ENCODE results near the gene SHISA4. TPM values are rescaled to one million over a fixed set of nuclear protein-coding genes. Genes with fewer than 3 reads are reported as not detected.
A peak's percentile ranks its signal among the peaks of the same experiment; 100 is the strongest.
"Not testable (repeated sequence)": the region's sequence is repeated elsewhere in the genome, so short reads cannot be mapped to it uniquely, and the experiment has no call there.

The SHISA4 gene
- total RNA-seq (not detected in 2 replicates), polyA plus RNA-seq (0.12 and 0.42 TPM in 2 replicates), polyA minus RNA-seq (not detected in 2 replicates)
- total RNA-seq (2013), result 1.6 TPM

- H3K27ac Mint-ChIP-seq, result no peak within 1 kb of the TSS
- 10% methylated on average over 49 of the region's 49 CpGs for WGBS (ENCODE audit: insufficient coverage)
- ATAC-seq (ENCODE audit: low read depth), result peak; percentile 58
- Histone ChIP-seq H3K36me3 (replicated peaks in 1 of 2; ENCODE audit: control extremely low read depth in 1 of 2, control insufficient read depth in 1 of 2, extremely low read depth in 1 of 2, insufficient read depth in 2 of 2, low read length in 1 of 2) (no peaks in the 10 kb centered on the region), H3K9ac (ENCODE audit: low read length) (peak within 1 kb of the TSS; percentile 60), H3K4me2 (replicated peaks; ENCODE audit: low read depth, low read length, poor library complexity, severe bottlenecking) (peak within 1 kb of the TSS; percentile 88), H4K20me1 (ENCODE audit: control insufficient read depth, insufficient read depth, low read length, poor library complexity, severe bottlenecking) (no peaks in the 10 kb centered on the region), H3K27ac (ENCODE audit: low read length in 2 of 2) (no peak within 1 kb of the TSS), H3K4me3 (ENCODE audit: control extremely low read depth in 1 of 5, extremely low read depth in 1 of 5, insufficient read depth in 1 of 5, low read depth in 2 of 5, low read length in 4 of 5) (peak within 1 kb of the TSS in 4 of 5 experiments; percentile 11 to 59 (median 36)), H3K79me2 (ENCODE audit: control insufficient read depth, insufficient read depth, low read length) (no peaks in the 10 kb centered on the region), H3K27me3 (replicated peaks in 1 of 4; ENCODE audit: control extremely low read depth in 1 of 4, control insufficient read depth in 3 of 4, insufficient read depth in 4 of 4, low read length in 3 of 4) (peaks cover 0 to 67% (median 37%) of the 10 kb centered on the region in 4 experiments), H3K9me3 (ENCODE audit: control extremely low read depth in 1 of 3, control insufficient read depth in 2 of 3, insufficient read depth in 1 of 3, low read length in 2 of 3) (peaks cover 0 to 13% (median 0%) of the 10 kb centered on the region in 3 donors), H3K4me1 (ENCODE audit: control insufficient read depth in 2 of 2, insufficient read depth in 2 of 2, low read length in 2 of 2) (peaks cover 24 to 28% of the 10 kb centered on the region in 2 donors), H2AFZ (ENCODE audit: insufficient read depth, low read depth, low read length, poor library complexity, severe bottlenecking) (peak within 1 kb of the TSS; percentile 76)
- intact Hi-C loops (cut with micrococcal nuclease), result no loop called here
- peaks cover 43% of the 10 kb centered on the region for H3K27me3 Mint-ChIP-seq
- peak within 1 kb of the TSS; percentile 84 for H3K4me3 Mint-ChIP-seq
- no peak for TF ChIP-seq EZH2 (IDR thresholded peaks at IDR 0.05; ENCODE audit: borderline replicate concordance, insufficient read depth, low read depth, low read length, poor library complexity, severe bottlenecking)
- no peak for TF ChIP-seq CTCF (IDR thresholded peaks at IDR 0.05)
- peaks cover 19% of the 10 kb centered on the region for H3K4me1 Mint-ChIP-seq
- peak; percentile 27 for DNase-seq
- POLR2A ChIA-PET, result no interaction called here
- CTCF ChIA-PET, result no interaction called here
- no peaks in the 10 kb centered on the region for H3K9me3 Mint-ChIP-seq (ENCODE audit: insufficient read depth)
These were observed at the start of gene SHISA4 for GRCh38 chr1:201888282-201889089. TSS of gene SHISA4 (plus strand) at chr1:201888898. CDS start at chr1:201888995, 97 bp downstream.

GRCh38 chr1:201839089-201839488 is 49.6 kb upstream of the SHISA4 start:
- DNase-seq, result not testable (repeated sequence)

More at GRCh38 chr1:201839089-201839488, 49.6 kb upstream of the SHISA4 start:
- 95% methylated on average over 9 of the region's 10 CpGs for WGBS (ENCODE audit: insufficient coverage)
- H3K4me3 ChIP-seq (ENCODE audit: control extremely low read depth in 1 of 5, extremely low read depth in 1 of 5, insufficient read depth in 1 of 5, low read depth in 2 of 5, low read length in 4 of 5); intact Hi-C loops (cut with micrococcal nuclease); H3K9me3 ChIP-seq (ENCODE audit: control extremely low read depth in 1 of 3, control insufficient read depth in 2 of 3, insufficient read depth in 1 of 3, low read length in 2 of 3); H3K4me3 Mint-ChIP-seq; H3K4me1 ChIP-seq (ENCODE audit: control insufficient read depth in 2 of 2, insufficient read depth in 2 of 2, low read length in 2 of 2); H3K27me3 Mint-ChIP-seq; H3K27me3 ChIP-seq (replicated peaks in 1 of 4; ENCODE audit: control extremely low read depth in 1 of 4, control insufficient read depth in 3 of 4, insufficient read depth in 4 of 4, low read length in 3 of 4); POLR2A ChIA-PET; H3K9ac ChIP-seq (ENCODE audit: low read length); H3K9me3 Mint-ChIP-seq (ENCODE audit: insufficient read depth); H3K27ac Mint-ChIP-seq; H3K27ac ChIP-seq (ENCODE audit: low read length in 2 of 2); ATAC-seq (ENCODE audit: low read depth); H3K4me2 ChIP-seq (replicated peaks; ENCODE audit: low read depth, low read length, poor library complexity, severe bottlenecking); CTCF ChIA-PET; H2AFZ ChIP-seq (ENCODE audit: insufficient read depth, low read depth, low read length, poor library complexity, severe bottlenecking); H3K36me3 ChIP-seq (replicated peaks in 1 of 2; ENCODE audit: control extremely low read depth in 1 of 2, control insufficient read depth in 1 of 2, extremely low read depth in 1 of 2, insufficient read depth in 2 of 2, low read length in 1 of 2): not testable (repeated sequence)
- peaks cover 29% of the 10 kb centered on the region for H3K4me1 Mint-ChIP-seq
- Histone ChIP-seq H3K79me2 (ENCODE audit: control insufficient read depth, insufficient read depth, low read length) (peaks cover 95% of the 10 kb centered on the region), H4K20me1 (ENCODE audit: control insufficient read depth, insufficient read depth, low read length, poor library complexity, severe bottlenecking) (peaks cover 64% of the 10 kb centered on the region)
